Lower leg skin (tissue), 3 donors: ENCODE data around the gene KDM2B.

Experiments
- POLR2A ChIP-seq, 2 donors: fragments of 450-650 bp; IDR thresholded peaks; one replicate each; pipeline ENCODE4 v1.6.1; 2016 to 2017; ENCODE audit warnings: antibody characterized with exemption in 2 of 2, mild to moderate bottlenecking in 1 of 2, moderate library complexity in 1 of 2
- TF ChIP-seq, protein P1 (sequence below), 3 donors: fragments of 450-650 bp; IDR thresholded peaks; one replicate each; pipeline ENCODE4 v1.5.1; 2016; ENCODE audit warnings: antibody characterized with exemption in 3 of 3, mild to moderate bottlenecking in 3 of 3, moderate library complexity in 2 of 3

DNA sequence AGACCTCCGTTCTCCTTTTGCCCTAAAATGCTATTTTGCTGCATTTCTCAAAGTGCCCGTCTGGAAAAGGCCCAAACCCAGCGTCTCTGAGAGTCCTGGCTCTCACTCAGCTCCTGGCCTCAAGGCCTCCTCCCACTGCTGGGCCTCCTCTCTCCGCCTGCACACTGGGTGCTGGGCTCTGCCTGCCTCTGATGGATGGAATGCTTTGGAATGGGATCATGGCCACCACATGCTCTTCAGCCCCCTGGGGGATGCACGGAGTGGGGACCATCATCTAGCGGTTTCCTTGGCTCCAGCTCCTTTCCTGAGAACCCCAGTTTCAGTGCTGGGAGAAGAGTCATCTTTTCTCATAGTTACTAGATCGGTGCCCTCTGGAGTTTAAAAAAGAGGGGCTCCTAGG lies 65.2 kb downstream of the KDM2B start:
- TF ChIP-seq, protein P1, sequence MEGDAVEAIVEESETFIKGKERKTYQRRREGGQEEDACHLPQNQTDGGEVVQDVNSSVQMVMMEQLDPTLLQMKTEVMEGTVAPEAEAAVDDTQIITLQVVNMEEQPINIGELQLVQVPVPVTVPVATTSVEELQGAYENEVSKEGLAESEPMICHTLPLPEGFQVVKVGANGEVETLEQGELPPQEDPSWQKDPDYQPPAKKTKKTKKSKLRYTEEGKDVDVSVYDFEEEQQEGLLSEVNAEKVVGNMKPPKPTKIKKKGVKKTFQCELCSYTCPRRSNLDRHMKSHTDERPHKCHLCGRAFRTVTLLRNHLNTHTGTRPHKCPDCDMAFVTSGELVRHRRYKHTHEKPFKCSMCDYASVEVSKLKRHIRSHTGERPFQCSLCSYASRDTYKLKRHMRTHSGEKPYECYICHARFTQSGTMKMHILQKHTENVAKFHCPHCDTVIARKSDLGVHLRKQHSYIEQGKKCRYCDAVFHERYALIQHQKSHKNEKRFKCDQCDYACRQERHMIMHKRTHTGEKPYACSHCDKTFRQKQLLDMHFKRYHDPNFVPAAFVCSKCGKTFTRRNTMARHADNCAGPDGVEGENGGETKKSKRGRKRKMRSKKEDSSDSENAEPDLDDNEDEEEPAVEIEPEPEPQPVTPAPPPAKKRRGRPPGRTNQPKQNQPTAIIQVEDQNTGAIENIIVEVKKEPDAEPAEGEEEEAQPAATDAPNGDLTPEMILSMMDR (IDR thresholded peaks at IDR 0.05) = no peak
- no peak for TF ChIP-seq POLR2A (IDR thresholded peaks at IDR 0.05)
